ENCODE results near the gene ADARB2. TPM values are rescaled to one million over a fixed set of nuclear protein-coding genes. Genes with fewer than 3 reads are reported as not detected.

The ADARB2 gene
- total RNA-seq, 4 donors from 2014 or later: 2.3 to 3.7 (median 2.6) TPM

DNA sequence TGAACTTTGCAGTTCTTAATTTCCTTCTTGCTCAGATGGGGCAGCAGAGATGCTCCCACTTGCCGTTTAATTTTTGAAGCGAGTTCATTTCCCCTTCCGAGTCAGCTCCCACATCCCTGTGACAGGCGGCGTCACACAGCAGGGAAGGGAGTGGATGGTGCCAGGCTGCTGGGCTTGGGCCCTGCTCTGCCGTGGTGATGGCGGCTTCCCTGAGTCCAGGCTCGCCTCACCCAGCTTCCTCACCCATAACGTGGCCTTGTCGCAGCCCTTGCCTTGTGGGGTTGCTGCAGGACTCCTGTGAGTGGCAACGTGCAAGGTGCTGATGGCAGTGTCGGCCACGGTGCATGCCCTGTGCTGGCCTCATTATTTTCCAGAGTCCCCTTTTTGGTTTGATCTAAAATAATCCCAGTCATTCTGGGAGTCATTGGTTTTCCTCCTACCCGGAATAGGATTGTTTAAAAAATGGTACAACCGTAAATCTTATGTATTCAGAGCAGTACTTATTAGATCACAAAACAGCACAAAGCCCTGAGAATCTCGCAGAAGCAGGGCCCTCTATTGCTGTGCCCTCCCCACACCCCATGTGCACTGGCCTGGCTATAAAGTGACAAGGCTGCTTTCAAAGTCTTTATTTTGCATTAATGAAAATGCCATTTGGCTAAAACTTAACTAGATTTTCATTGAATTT, 421.1 kb downstream of the ADARB2 start:
- no peaks in the 10 kb centered on the region for H3K36me3 ChIP-seq
- TF ChIP-seq, protein P1, sequence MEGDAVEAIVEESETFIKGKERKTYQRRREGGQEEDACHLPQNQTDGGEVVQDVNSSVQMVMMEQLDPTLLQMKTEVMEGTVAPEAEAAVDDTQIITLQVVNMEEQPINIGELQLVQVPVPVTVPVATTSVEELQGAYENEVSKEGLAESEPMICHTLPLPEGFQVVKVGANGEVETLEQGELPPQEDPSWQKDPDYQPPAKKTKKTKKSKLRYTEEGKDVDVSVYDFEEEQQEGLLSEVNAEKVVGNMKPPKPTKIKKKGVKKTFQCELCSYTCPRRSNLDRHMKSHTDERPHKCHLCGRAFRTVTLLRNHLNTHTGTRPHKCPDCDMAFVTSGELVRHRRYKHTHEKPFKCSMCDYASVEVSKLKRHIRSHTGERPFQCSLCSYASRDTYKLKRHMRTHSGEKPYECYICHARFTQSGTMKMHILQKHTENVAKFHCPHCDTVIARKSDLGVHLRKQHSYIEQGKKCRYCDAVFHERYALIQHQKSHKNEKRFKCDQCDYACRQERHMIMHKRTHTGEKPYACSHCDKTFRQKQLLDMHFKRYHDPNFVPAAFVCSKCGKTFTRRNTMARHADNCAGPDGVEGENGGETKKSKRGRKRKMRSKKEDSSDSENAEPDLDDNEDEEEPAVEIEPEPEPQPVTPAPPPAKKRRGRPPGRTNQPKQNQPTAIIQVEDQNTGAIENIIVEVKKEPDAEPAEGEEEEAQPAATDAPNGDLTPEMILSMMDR (IDR thresholded peaks at IDR 0.05): no peak
- TF ChIP-seq POLR2AphosphoS5 (IDR thresholded peaks at IDR 0.05): no peak
- WGBS: 70% methylated on average over 11 of the region's 16 CpGs
- H3K27ac ChIP-seq (replicated peaks in 1 of 4): no peak overlapping the region
- DNase-seq (ENCODE audit: extremely low spot score): no peak
- no peaks in the 10 kb centered on the region for H3K4me1 ChIP-seq
- peaks cover 0 to 15% (median 0%) of the 10 kb centered on the region in 4 donors for H3K27me3 ChIP-seq
- intact Hi-C loops (cut with DNase I): no loop called here
- no peaks in the 10 kb centered on the region for H3K9me3 ChIP-seq
- H3K4me3 ChIP-seq: no peak overlapping the region

DNA sequence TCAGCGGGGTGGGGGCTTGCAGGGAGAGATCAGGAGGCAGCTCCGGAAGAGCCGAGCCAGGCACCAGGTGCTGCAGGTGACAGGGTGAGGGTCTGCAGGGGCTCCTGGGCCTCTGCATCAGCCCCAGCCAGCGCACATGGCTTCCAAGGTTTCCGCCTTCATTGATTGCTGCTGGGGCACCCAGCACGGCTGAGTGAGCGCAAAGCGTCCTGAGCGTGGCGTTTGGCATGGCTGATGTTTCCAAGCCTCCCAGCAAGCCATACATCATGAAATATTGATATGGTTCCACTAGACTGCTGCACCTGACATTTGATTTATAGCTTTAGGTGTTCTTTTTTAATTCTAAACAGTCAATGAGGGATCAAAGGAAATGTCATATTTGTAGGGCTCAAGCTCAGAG, 422.1 kb downstream of the ADARB2 start:
- no peak for TF ChIP-seq POLR2AphosphoS5 (IDR thresholded peaks at IDR 0.05)
- TF ChIP-seq EP300 (IDR thresholded peaks at IDR 0.05): no peak
- TF ChIP-seq, protein P1 (IDR thresholded peaks at IDR 0.05): no peak
- no peak for TF ChIP-seq POLR2A (IDR thresholded peaks at IDR 0.05; ENCODE audit: low read depth)
- Histone ChIP-seq H3K36me3 (no peaks in the 10 kb centered on the region), H3K4me1 (no peaks in the 10 kb centered on the region), H3K9me3 (no peaks in the 10 kb centered on the region), H3K27ac (replicated peaks in 1 of 4) (no peak overlapping the region), H3K27me3 (peaks cover 0 to 12% (median 0%) of the 10 kb centered on the region in 4 donors), H3K4me3 (no peak overlapping the region)
- 91% methylated on average over 5 of the region's 10 CpGs for WGBS
- intact Hi-C loops (cut with DNase I): no loop called here
- DNase-seq (ENCODE audit: extremely low spot score): no peak

DNA sequence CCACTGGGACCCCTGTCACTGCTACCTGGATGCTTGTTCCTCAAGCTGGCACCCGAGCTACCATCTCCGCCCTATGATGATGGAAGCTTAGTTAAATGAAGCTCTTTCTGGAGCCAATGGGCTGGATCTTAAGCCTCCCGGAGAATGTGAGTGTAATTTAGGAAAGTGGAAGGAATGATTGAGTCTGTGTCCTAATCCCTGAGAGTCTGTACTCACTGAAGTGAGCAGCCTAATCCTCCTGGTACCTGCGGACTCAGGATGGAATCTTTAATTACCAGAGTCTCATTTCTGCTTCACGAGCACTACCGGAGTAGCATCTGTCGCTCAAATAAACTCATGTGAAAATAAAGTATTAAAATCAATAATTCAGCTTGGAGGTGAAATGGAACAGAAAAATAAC, 425.6 kb downstream of the ADARB2 start:
- H3K4me1 ChIP-seq: no peaks in the 10 kb centered on the region
- WGBS: 92% methylated on average over 7 of the region's 7 CpGs
- intact Hi-C loops (cut with DNase I): no loop called here

DNA sequence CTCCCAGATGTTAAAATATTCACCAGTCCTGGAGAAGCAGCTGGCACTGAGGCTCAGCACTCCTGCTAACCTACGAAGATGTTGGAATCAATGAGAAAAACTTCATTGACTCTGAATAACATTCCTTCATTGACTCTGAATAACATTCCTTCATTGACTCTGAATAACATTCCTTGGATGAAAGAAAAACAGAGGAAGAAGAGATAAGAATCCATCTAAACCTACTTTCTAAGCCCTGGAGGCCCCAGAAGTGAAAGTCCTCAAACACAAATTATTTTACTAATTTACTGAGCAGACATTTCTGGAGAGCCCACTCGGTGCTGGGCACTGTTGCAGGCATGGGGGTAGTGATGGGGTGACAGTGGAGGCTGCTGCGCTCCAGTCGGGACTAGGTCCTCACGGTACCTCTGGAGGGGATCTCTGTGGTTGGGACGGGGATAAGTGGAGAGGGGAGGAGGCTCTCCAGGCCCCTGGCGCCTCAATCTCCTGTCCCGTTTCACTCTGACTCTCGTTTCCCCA, 427.0 kb downstream of the ADARB2 start:
- WGBS: 80% methylated on average over 9 of the region's 9 CpGs
- TF ChIP-seq POLR2AphosphoS5 (IDR thresholded peaks at IDR 0.05) (no peak), POLR2A (IDR thresholded peaks at IDR 0.05; ENCODE audit: low read depth) (no peak), EP300 (IDR thresholded peaks at IDR 0.05) (no peak)
- TF ChIP-seq, protein P1 (IDR thresholded peaks at IDR 0.05): no peak

More for the DNA sequence above, 425.6 kb downstream of the ADARB2 start:
- Histone ChIP-seq H3K27ac (replicated peaks in 1 of 4) (no peak overlapping the region), H3K27me3 (peaks cover 0 to 12% (median 0%) of the 10 kb centered on the region in 4 donors), H3K4me3 (no peak overlapping the region), H3K36me3 (no peaks in the 10 kb centered on the region), H3K9me3 (no peaks in the 10 kb centered on the region)
- DNase-seq (ENCODE audit: extremely low spot score): no peak
- TF ChIP-seq EP300 (IDR thresholded peaks at IDR 0.05): no peak
- TF ChIP-seq, protein P1 (IDR thresholded peaks at IDR 0.05): no peak
- no peak for TF ChIP-seq POLR2AphosphoS5 (IDR thresholded peaks at IDR 0.05)
- TF ChIP-seq POLR2A (IDR thresholded peaks at IDR 0.05; ENCODE audit: low read depth): no peak

More for the DNA sequence above, 427.0 kb downstream of the ADARB2 start:
- no peaks in the 10 kb centered on the region for H3K36me3 ChIP-seq
- H3K27ac ChIP-seq (replicated peaks in 1 of 4): no peak overlapping the region
- H3K4me1 ChIP-seq: no peaks in the 10 kb centered on the region
- intact Hi-C loops (cut with DNase I): no loop called here
- H3K27me3 ChIP-seq: peaks cover 0 to 6% (median 0%) of the 10 kb centered on the region in 4 donors
- no peaks in the 10 kb centered on the region for H3K9me3 ChIP-seq
- DNase-seq (ENCODE audit: extremely low spot score): no peak
- H3K4me3 ChIP-seq: no peak overlapping the region

All from esophagus muscularis mucosa (tissue), 4 donors.